Keratinocyte (primary cell): Measurements from ENCODE around the gene TNPO1.

Source experiments
- CTCF ChIP-seq, 3 experiments: IDR thresholded peaks in 1 of 3; conservative IDR thresholded peaks in 1 of 3; optimal IDR thresholded peaks in 1 of 3; 2 replicates in 2 of 3; 3 replicates in 1 of 3; pipeline versions ENCODE3 to v1.5.1; 2011; ENCODE audit warnings: low read length in 3 of 3, mild to moderate bottlenecking in 3 of 3, moderate library complexity in 2 of 3, control low read depth in 1 of 3, inconsistent platforms in 1 of 3; ENCODE audit not compliant: insufficient read depth in 2 of 3; ENCODE audit errors: extremely low read depth in 1 of 3
- EZH2 ChIP-seq: IDR thresholded peaks from one replicate; pipeline ENCODE4 v1.6.1; 2012; ENCODE audit warnings: inconsistent platforms, mild to moderate bottlenecking, low read length, moderate library complexity

- no peak for TF ChIP-seq EZH2
- no peak for TF ChIP-seq CTCF (optimal IDR thresholded peaks at IDR 0.05 in 1 of 3, IDR thresholded peaks at IDR 0.05 in 1 of 3, conservative IDR thresholded peaks at IDR 0.05 in 1 of 3; ENCODE audit: extremely low read depth in 1 of 3, insufficient read depth in 2 of 3, low read length in 3 of 3)
These were observed 729 bp upstream of the TNPO1 start for GRCh38 chr5:72815580-72816283.
